NT2/D1 (cell line): Measurements from ENCODE around the gene BLOC1S6.
A peak's percentile ranks its signal among the peaks of the same experiment; 100 is the strongest.

ENCODE experiments used
- DNase-seq: peaks from one replicate; pipeline ENCODE4 v3.0.0-alpha.2; 2011; ENCODE audit warnings: low read depth, low spot score
- H3K27me3 ChIP-seq: 2 replicates; pipeline ENCODE4 v1.6.0; 2011; ENCODE audit warnings: mild to moderate bottlenecking; ENCODE audit not compliant: insufficient read length, insufficient read depth
- H3K36me3 ChIP-seq: 2 replicates; pipeline ENCODE4 v1.6.1; 2011; ENCODE audit warnings: mild to moderate bottlenecking, low read length, mixed read lengths; ENCODE audit not compliant: insufficient read depth, insufficient read length
- H3K4me1 ChIP-seq: 2 replicates; pipeline ENCODE4 v1.5.1; 2011; ENCODE audit not compliant: insufficient read depth, insufficient read length
- H3K4me3 ChIP-seq: 2 replicates; pipeline ENCODE4 v1.5.1; 2011; ENCODE audit warnings: low read depth; ENCODE audit not compliant: insufficient read length
- H3K9ac ChIP-seq: 2 replicates; pipeline ENCODE4 v1.6.0; 2011; ENCODE audit warnings: low read depth; ENCODE audit not compliant: insufficient read length
- H3K9me3 ChIP-seq: 2 replicates; pipeline ENCODE4 v1.5.1; 2011; ENCODE audit warnings: mild to moderate bottlenecking, low read length; ENCODE audit not compliant: insufficient read depth
- SUZ12 ChIP-seq: IDR thresholded peaks from 2 replicates; pipeline ENCODE4 v1.6.1; 2011; ENCODE audit not compliant: insufficient read length, insufficient read depth; ENCODE audit errors: extremely low read depth
- YY1 ChIP-seq: IDR thresholded peaks from 2 replicates; pipeline ENCODE4 v1.6.1; 2011; ENCODE audit not compliant: insufficient read length, insufficient read depth
- ZNF274 ChIP-seq: IDR thresholded peaks from 2 replicates; pipeline ENCODE4 v1.6.1; 2011; ENCODE audit warnings: mild to moderate bottlenecking, low read depth, low read length

The BLOC1S6 gene

GRCh38 chr15:45549541-45550220 is 37.5 kb upstream of the BLOC1S6 start:
- Histone ChIP-seq H3K9me3 (no peaks in the 10 kb centered on the region), H3K36me3 (no peaks in the 10 kb centered on the region), H3K27me3 (no peaks in the 10 kb centered on the region), H3K9ac (no peak overlapping the region), H3K4me1 (no peaks in the 10 kb centered on the region), H3K4me3 (no peak overlapping the region)
- no peak for TF ChIP-seq YY1
- no peak for TF ChIP-seq SUZ12
- TF ChIP-seq ZNF274 = no peak
- no peak for DNase-seq

GRCh38 chr15:45550436-45550835 is 36.7 kb upstream of the BLOC1S6 start:
- H3K9ac ChIP-seq = no peak overlapping the region
- no peak overlapping the region for H3K4me3 ChIP-seq
- DNase-seq = no peak
- H3K27me3 ChIP-seq = no peaks in the 10 kb centered on the region
- TF ChIP-seq SUZ12 = no peak
- no peak for TF ChIP-seq YY1
- H3K9me3 ChIP-seq = no peaks in the 10 kb centered on the region
- no peaks in the 10 kb centered on the region for H3K4me1 ChIP-seq
- no peaks in the 10 kb centered on the region for H3K36me3 ChIP-seq

- Histone ChIP-seq H3K27me3 (no peaks in the 10 kb centered on the region), H3K9me3 (no peaks in the 10 kb centered on the region), H3K4me1 (no peaks in the 10 kb centered on the region), H3K9ac (no peak overlapping the region), H3K36me3 (no peaks in the 10 kb centered on the region), H3K4me3 (no peak overlapping the region)
- no peak for TF ChIP-seq YY1
- DNase-seq = no peak
Observed at GRCh38 chr15:45551676-45552075, 35.5 kb upstream of the BLOC1S6 start.

- DNase-seq = no peak
- no peaks in the 10 kb centered on the region for H3K9me3 ChIP-seq
- H3K27me3 ChIP-seq = no peaks in the 10 kb centered on the region
- H3K4me3 ChIP-seq = no peak overlapping the region
- no peak overlapping the region for H3K9ac ChIP-seq
- TF ChIP-seq YY1 (no peak), SUZ12 (no peak), ZNF274 (no peak)
- no peaks in the 10 kb centered on the region for H3K4me1 ChIP-seq
- H3K36me3 ChIP-seq = no peaks in the 10 kb centered on the region
Observed at GRCh38 chr15:45555934-45556608, 31.1 kb upstream of the BLOC1S6 start.

- Histone ChIP-seq H3K9ac (no peak overlapping the region), H3K36me3 (no peaks in the 10 kb centered on the region), H3K9me3 (peaks cover 8% of the 10 kb centered on the region; the same call in 1 of the 2 replicates), H3K4me3 (no peak overlapping the region), H3K4me1 (no peaks in the 10 kb centered on the region), H3K27me3 (no peaks in the 10 kb centered on the region)
- TF ChIP-seq YY1 = no peak
- no peak for TF ChIP-seq ZNF274
- no peak for TF ChIP-seq SUZ12
- DNase-seq = no peak
Observed at GRCh38 chr15:45572617-45573016, 14.6 kb upstream of the BLOC1S6 start.

GRCh38 chr15:45573961-45574629 is 13.1 kb upstream of the BLOC1S6 start:
- DNase-seq = peak; percentile 25
- H3K36me3 ChIP-seq = no peaks in the 10 kb centered on the region
- H3K27me3 ChIP-seq = no peaks in the 10 kb centered on the region
- no peak overlapping the region for H3K9ac ChIP-seq
- H3K4me1 ChIP-seq = no peaks in the 10 kb centered on the region
- peaks cover 8% of the 10 kb centered on the region; the same call in 1 of the 2 replicates for H3K9me3 ChIP-seq
- TF ChIP-seq ZNF274 (no peak), YY1 (no peak), SUZ12 (no peak)
- no peak overlapping the region for H3K4me3 ChIP-seq

- no peak for TF ChIP-seq SUZ12
- TF ChIP-seq YY1 = no peak
- TF ChIP-seq ZNF274 = no peak
- no peak for DNase-seq
Observed at GRCh38 chr15:45581919-45582318, 5.3 kb upstream of the BLOC1S6 start.

More at GRCh38 chr15:45581919-45582318, 5.3 kb upstream of the BLOC1S6 start:
- Histone ChIP-seq H3K27me3 (no peaks in the 10 kb centered on the region), H3K9me3 (no peaks in the 10 kb centered on the region), H3K4me3 (no peak overlapping the region), H3K4me1 (no peaks in the 10 kb centered on the region), H3K9ac (no peak overlapping the region), H3K36me3 (no peaks in the 10 kb centered on the region)
